Psoas muscle (tissue), 8 donors: Measurements from ENCODE around the gene ASTL. TPM values are rescaled to one million over a fixed set of nuclear protein-coding genes. Genes with fewer than 3 reads are reported as not detected.

ENCODE experiments used
- ATAC-seq, 4 donors: fragments of 200-7000 bp; cut with Tn5 transposase; one replicate each; pipeline ENCODE4 v1.9.1; 2020; ENCODE audit warnings: moderate library complexity in 3 of 4, mild to moderate bottlenecking in 2 of 4
- DNase-seq, 2 donors: peaks; one replicate each; pipeline ENCODE4 v3.0.0-alpha.2; 2020
- H3K27ac ChIP-seq: fragments of 200-600 bp; one replicate; pipeline ENCODE4 v1.8.0; 2022
- H3K27me3 ChIP-seq, 3 donors: fragments of 200-600 bp in 1 of 3; one replicate each; pipeline versions ENCODE4 v1.6.1 to v1.8.0; 2013 to 2022; ENCODE audit warnings: low read length in 2 of 3, mild to moderate bottlenecking in 2 of 3, moderate library complexity in 1 of 3; ENCODE audit not compliant: insufficient read depth in 3 of 3
- H3K36me3 ChIP-seq, 2 donors: fragments of 200-600 bp in 1 of 2; one replicate each; pipeline versions ENCODE4 v1.6.1 to v1.8.0; 2013 to 2022; ENCODE audit warnings: low read depth in 1 of 2, mild to moderate bottlenecking in 1 of 2, moderate library complexity in 1 of 2; ENCODE audit not compliant: insufficient read depth in 1 of 2
- H3K4me1 ChIP-seq: fragments of 200-600 bp; one replicate; pipeline ENCODE4 v1.8.0; 2022
- H3K4me3 ChIP-seq: fragments of 200-600 bp; one replicate; pipeline ENCODE4 v1.8.0; 2022; ENCODE audit warnings: mild to moderate bottlenecking
- H3K9me3 ChIP-seq: fragments of 200-600 bp; one replicate; pipeline ENCODE4 v1.8.0; 2022
- CTCF ChIP-seq: fragments of 200-600 bp; IDR thresholded peaks from one replicate; pipeline ENCODE4 v1.8.0; 2022; ENCODE audit warnings: antibody characterized with exemption
- WGBS, 3 donors: extraction: QIAGEN DNeasy Blood & Tissue Kit; methylation state at CpG; one replicate each; pipeline versions ENCODE4 v1.1.6 to v1.1.7; 2013; 5-methylcytosine and 5-hydroxymethylcytosine counted together
- intact Hi-C, 2 donors: fragments of 100-400 bp; cut with DNase I; formaldehyde crosslinking; loops; one replicate each; pipeline versions ENCODE4 v1.11.0 to v1.14.2; 2022
- polyA plus RNA-seq, 3 donors: library from polyadenylated mRNA; stranded (reverse); fragments of 200-250 nt; gene quantifications; one replicate each; pipeline ENCODE4 v1.2.3, GENCODE V29; 2013
- total RNA-seq, 4 donors: library from RNA; stranded (reverse); fragmentation: NEBNext Ultra II Directional in 2 of 4; extraction: Animal tissue kit (Norgen Biotek cat#: 25700) in 2 of 4; gene quantifications; one replicate each; pipeline versions ENCODE4 v1.2.1 to v1.2.4, GENCODE V29; 2021 to 2023
- donor health status: healthy with polysubstance abuse.
- donor health status: DM: no; HTN: no; CAD: no; lungs with moderate emphysema.
- donor health status: Bipolar disorder and iron deficiency.
- donor health status: healthy.
- donor health status: DM: yes; HTN: yes; CAD: no.
- donor health status: DM: no; HTN: no; CAD: no.
- donor health status: DM: no; HTN: no; CAD: no.
- donor health status: DM: yes; HTN: yes; CAD: no.

The ASTL gene
- total and polyA plus RNA-seq, 7 donors, result 0.03 TPM; not detected in 6

DNA sequence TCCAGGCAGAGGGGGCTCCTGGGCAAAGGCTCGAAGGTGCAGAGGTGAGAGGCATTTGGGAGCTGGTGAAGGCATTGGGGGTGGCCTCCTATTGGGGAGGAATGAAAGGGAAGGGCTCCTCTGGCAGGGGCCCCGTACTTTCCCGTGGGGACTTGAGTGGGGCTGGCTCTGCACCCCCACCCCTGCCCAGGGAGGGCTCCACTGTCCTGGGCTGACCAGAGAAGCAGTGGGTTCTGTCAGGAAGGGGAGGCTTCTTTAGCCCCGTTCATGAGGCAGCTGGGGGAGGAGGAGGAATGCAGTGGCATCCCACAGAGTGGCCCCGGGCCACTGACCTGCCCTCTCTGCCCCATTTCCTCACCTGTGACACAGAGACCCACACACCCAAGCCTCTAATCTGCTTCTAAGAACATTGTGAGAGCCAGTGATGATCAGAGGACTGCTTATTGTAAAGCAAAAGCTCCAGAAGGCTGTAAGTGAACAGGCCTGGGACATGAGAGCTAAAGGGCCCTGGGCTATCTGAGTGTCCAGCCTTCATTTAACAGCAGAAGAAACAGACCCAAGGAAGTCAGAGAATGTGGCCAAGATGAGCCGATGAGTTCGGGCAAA is 65.0 kb downstream of the ASTL start:
- no peak for ATAC-seq
- no peaks in the 10 kb centered on the region for H3K4me1 ChIP-seq
- TF ChIP-seq CTCF, result no peak
- H3K27me3 ChIP-seq, result no peaks in the 10 kb centered on the region
- DNase-seq, result no peak
- WGBS, 3 donors, result 70 to 79% (median 70%) methylated on average over 7 of the region's 7 CpGs
- no peak overlapping the region for H3K27ac ChIP-seq
- H3K9me3 ChIP-seq, result peaks cover 19% of the 10 kb centered on the region
- H3K4me3 ChIP-seq, result no peak overlapping the region
- intact Hi-C loops, result no loop called here
- H3K36me3 ChIP-seq, result no peaks in the 10 kb centered on the region

Other genes with a start within 250 kb of the ASTL start
- 1 to 10 TPM; 1.1 to 5.0 (median 2.1) TPM for gene ANKRD36C, start 146.7 kb downstream of the ASTL start, total RNA-seq
- 1 to 10 TPM in 1 of 3 donors, under 1 TPM in 2; 0.16 to 1.0 (median 0.17) TPM for gene ANKRD36C, start 146.7 kb downstream of the ASTL start, polyA plus RNA-seq
- 1 to 10 TPM; 6.2 to 7.8 (median 6.7) TPM for gene GPAT2, start 103.6 kb downstream of the ASTL start, total RNA-seq
- 1 to 10 TPM; 3.2 to 6.9 (median 6.1) TPM for gene GPAT2, start 103.6 kb downstream of the ASTL start, polyA plus RNA-seq
- 1 to 10 TPM; 1.6 to 5.3 (median 2.8) TPM for gene ADRA2B, start 21.9 kb downstream of the ASTL start, total RNA-seq
- gene ADRA2B, start 21.9 kb downstream of the ASTL start, polyA plus RNA-seq, result 1 to 10 TPM; 1.7 to 2.1 (median 1.9) TPM
- gene DUSP2, start 6.9 kb upstream of the ASTL start, total RNA-seq, result 1 to 10 TPM in 3 of 4 donors, under 1 TPM in 1; 0.64 to 2.4 (median 1.8) TPM
- gene DUSP2, start 6.9 kb upstream of the ASTL start, polyA plus RNA-seq, result 1 to 10 TPM; 3.1 to 5.8 (median 4.1) TPM
- gene STARD7, start 70.3 kb upstream of the ASTL start, total RNA-seq, result 100 to 1,000 TPM; 162 to 290 (median 231) TPM
- 100 to 1,000 TPM; 111 to 472 (median 125) TPM for gene STARD7, start 70.3 kb upstream of the ASTL start, polyA plus RNA-seq
- gene TMEM127, start 127.5 kb upstream of the ASTL start, total RNA-seq, result 10 to 100 TPM; 23.1 to 33.0 (median 28.3) TPM
- 10 to 100 TPM; 18.1 to 39.9 (median 21.2) TPM for gene TMEM127, start 127.5 kb upstream of the ASTL start, polyA plus RNA-seq
- 10 to 100 TPM; 44.0 to 61.0 (median 56.5) TPM for gene CIAO1, start 127.7 kb upstream of the ASTL start, total RNA-seq
- 10 to 100 TPM; 36.8 to 91.6 (median 80.5) TPM for gene CIAO1, start 127.7 kb upstream of the ASTL start, polyA plus RNA-seq
- gene SNRNP200, start 167.0 kb upstream of the ASTL start, total RNA-seq, result 10 to 100 TPM; 61.1 to 83.1 (median 77.6) TPM
- 10 to 100 TPM; 47.6 to 73.7 (median 69.5) TPM for gene SNRNP200, start 167.0 kb upstream of the ASTL start, polyA plus RNA-seq
- gene ITPRIPL1, start 186.8 kb upstream of the ASTL start, total RNA-seq, result 1 to 10 TPM in 2 of 4 donors, under 1 TPM in 2; 0.42 to 1.2 (median 0.92) TPM
- under 1 TPM; 0.31 to 0.60 (median 0.38) TPM for gene ITPRIPL1, start 186.8 kb upstream of the ASTL start, polyA plus RNA-seq
- under 1 TPM; 0.32 to 0.62 (median 0.51) TPM for gene NCAPH, start 197.3 kb upstream of the ASTL start, total RNA-seq
- under 1 TPM; 0.30 to 0.43 (median 0.31) TPM for gene NCAPH, start 197.3 kb upstream of the ASTL start, polyA plus RNA-seq